ENCODE data around the gene GPATCH2L. TPM values are rescaled to one million over a fixed set of nuclear protein-coding genes. Genes with fewer than 3 reads are reported as not detected.

GPATCH2L gene
- total RNA-seq, 1 experiment from 2014 or later, result 76.7 TPM

DNA sequence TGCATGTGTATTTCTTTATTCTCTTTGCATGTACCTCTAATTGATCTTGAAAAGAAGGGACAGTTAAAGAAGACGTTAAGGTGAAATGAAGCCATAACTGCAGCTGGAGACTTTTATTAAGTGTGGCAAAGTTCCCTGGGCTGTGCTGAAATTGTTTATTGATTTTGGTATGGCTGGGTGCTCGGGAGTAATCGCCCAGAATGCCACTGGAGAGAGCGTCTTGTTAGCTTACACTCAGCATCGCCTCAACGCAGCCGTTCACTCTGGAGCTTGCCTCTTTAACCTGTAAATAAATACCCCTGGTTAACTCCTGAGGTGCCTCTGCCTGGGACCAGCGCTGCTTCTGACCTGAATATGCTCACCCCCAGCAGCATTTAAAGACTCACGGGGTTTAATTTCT is 98.6 kb downstream of the GPATCH2L start:
- no peak overlapping the region for H4K8ac ChIP-seq (replicated peaks; ENCODE audit: insufficient read length, low read depth, low read length)
- no peak overlapping the region for H2AFZ ChIP-seq (ENCODE audit: low read length)
- no peak overlapping the region for H3K27ac Mint-ChIP-seq
- no peaks in the 10 kb centered on the region for H3K9me3 ChIP-seq (ENCODE audit: control insufficient read depth, low read depth, low read length)
- no peaks in the 10 kb centered on the region for H3K23me2 ChIP-seq (ENCODE audit: insufficient read length, low read depth, low read length, poor library complexity, severe bottlenecking)
- no peak overlapping the region for H3K27ac ChIP-seq (ENCODE audit: insufficient read length, low read depth, low read length)
- H3T11ph ChIP-seq (ENCODE audit: low read length), result no peak overlapping the region
- no peaks in the 10 kb centered on the region for H3K27me3 ChIP-seq (ENCODE audit: insufficient read depth, low read length)
- H3K4me1 Mint-ChIP-seq, result peaks cover 8 to 18% of the 10 kb centered on the region in 2 experiments
- H3K36me3 Mint-ChIP-seq (ENCODE audit: insufficient read depth in 1 of 3, low read depth in 3 of 3), result no peaks in the 10 kb centered on the region
- no peak overlapping the region for H2BK5ac ChIP-seq (ENCODE audit: insufficient read length, low read length)
- no CpG with 5 or more reads among the region's 9 CpGs for WGBS (ENCODE audit: extremely low coverage, insufficient read length, low lambda C conversion rate)
- H2BK15ac ChIP-seq (ENCODE audit: low read depth, low read length), result no peak overlapping the region
- no peak overlapping the region for H3K56ac ChIP-seq (ENCODE audit: insufficient read length, low read depth, low read length)
- H3K23ac ChIP-seq (ENCODE audit: insufficient read length, low read depth, low read length), result no peak overlapping the region
- H3K4ac ChIP-seq (ENCODE audit: low read depth, low read length), result no peak overlapping the region
- no peaks in the 10 kb centered on the region for H3K79me1 ChIP-seq (ENCODE audit: insufficient read depth, low read depth, low read length, poor library complexity, severe bottlenecking)
- no peak overlapping the region for H4K91ac ChIP-seq (ENCODE audit: insufficient read length, low read depth, low read length)
- no peak overlapping the region for H2AK5ac ChIP-seq (ENCODE audit: insufficient read length, low read length)
- no peak overlapping the region for H3K4me2 ChIP-seq (ENCODE audit: insufficient read depth, insufficient read length, low read length)
- H2BK12ac ChIP-seq (ENCODE audit: insufficient read length, low read depth, low read length), result no peak overlapping the region
- TF ChIP-seq, protein P1, sequence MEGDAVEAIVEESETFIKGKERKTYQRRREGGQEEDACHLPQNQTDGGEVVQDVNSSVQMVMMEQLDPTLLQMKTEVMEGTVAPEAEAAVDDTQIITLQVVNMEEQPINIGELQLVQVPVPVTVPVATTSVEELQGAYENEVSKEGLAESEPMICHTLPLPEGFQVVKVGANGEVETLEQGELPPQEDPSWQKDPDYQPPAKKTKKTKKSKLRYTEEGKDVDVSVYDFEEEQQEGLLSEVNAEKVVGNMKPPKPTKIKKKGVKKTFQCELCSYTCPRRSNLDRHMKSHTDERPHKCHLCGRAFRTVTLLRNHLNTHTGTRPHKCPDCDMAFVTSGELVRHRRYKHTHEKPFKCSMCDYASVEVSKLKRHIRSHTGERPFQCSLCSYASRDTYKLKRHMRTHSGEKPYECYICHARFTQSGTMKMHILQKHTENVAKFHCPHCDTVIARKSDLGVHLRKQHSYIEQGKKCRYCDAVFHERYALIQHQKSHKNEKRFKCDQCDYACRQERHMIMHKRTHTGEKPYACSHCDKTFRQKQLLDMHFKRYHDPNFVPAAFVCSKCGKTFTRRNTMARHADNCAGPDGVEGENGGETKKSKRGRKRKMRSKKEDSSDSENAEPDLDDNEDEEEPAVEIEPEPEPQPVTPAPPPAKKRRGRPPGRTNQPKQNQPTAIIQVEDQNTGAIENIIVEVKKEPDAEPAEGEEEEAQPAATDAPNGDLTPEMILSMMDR (conservative IDR thresholded peaks at IDR 0.05), result no peak
- no peak overlapping the region for H2BK20ac ChIP-seq (ENCODE audit: low read depth, low read length, poor library complexity, severe bottlenecking)
- H3K9ac ChIP-seq (ENCODE audit: extremely low read depth, insufficient read length, low read length), result no peak overlapping the region
- no peaks in the 10 kb centered on the region for H3K4me1 ChIP-seq (ENCODE audit: insufficient read depth, low read length)
- no peak overlapping the region for H4K5ac ChIP-seq (ENCODE audit: insufficient read length, low read depth, low read length)
- H2BK120ac ChIP-seq (ENCODE audit: low read depth, low read length, poor library complexity, severe bottlenecking), result no peak overlapping the region
- H3K79me2 ChIP-seq (ENCODE audit: insufficient read depth, low read length), result no peaks in the 10 kb centered on the region
- no peak overlapping the region for H3K14ac ChIP-seq (ENCODE audit: insufficient read depth, low read length)
- DNase-seq, result no peak
- H3K9me3 Mint-ChIP-seq, result no peaks in the 10 kb centered on the region
- H3K4me3 Mint-ChIP-seq, result no peak overlapping the region
- no peak overlapping the region for H3K18ac ChIP-seq (ENCODE audit: insufficient read length, low read depth, low read length)
- no peaks in the 10 kb centered on the region for H4K20me1 ChIP-seq (ENCODE audit: control insufficient read depth, insufficient read depth, insufficient read length)
- H3K27me3 Mint-ChIP-seq (ENCODE audit: low read depth), result peaks cover 14% of the 10 kb centered on the region

Data from H9 (cell line).